GM23338 (cell line): ENCODE measurements around the gene ARHGEF37. TPM values are rescaled to one million over a fixed set of nuclear protein-coding genes. Genes with fewer than 3 reads are reported as not detected.

Experiments
- ATAC-seq: fragments of 200-7000 bp; cut with Tn5 transposase; 3 replicates; pipeline ENCODE4 v1.9.1; 2020
- DNase-seq: peaks from one replicate; pipeline ENCODE4 v3.0.0-alpha.2; 2015; ENCODE audit warnings: low spot score
- H2AFZ ChIP-seq: fragments of 200-600 bp; sonication (generic); 2 replicates; pipeline ENCODE4 v1.8.0; 2016; ENCODE audit warnings: antibody characterized with exemption, mild to moderate bottlenecking, moderate library complexity
- H3F3A ChIP-seq: fragments of 200-600 bp; sonication (generic); replicated peaks from 2 replicates; pipeline ENCODE4 v1.8.0; 2017; ENCODE audit warnings: antibody characterized with exemption, mixed run types, low read depth
- H3K27ac ChIP-seq: fragments of 200-600 bp; sonication (generic); 2 replicates; pipeline ENCODE4 v1.6.1; 2016; ENCODE audit warnings: low read depth
- H3K27me3 ChIP-seq: fragments of 200-600 bp; sonication (generic); 2 replicates; pipeline ENCODE4 v1.8.0; 2016; ENCODE audit warnings: mild to moderate bottlenecking, mixed run types, moderate library complexity; ENCODE audit not compliant: insufficient read depth
- H3K36me3 ChIP-seq: fragments of 200-600 bp; sonication (generic); 2 replicates; pipeline ENCODE4 v1.8.0; 2016; ENCODE audit warnings: mild to moderate bottlenecking; ENCODE audit not compliant: insufficient read depth
- H3K4me1 ChIP-seq: fragments of 200-600 bp; sonication (generic); 2 replicates; pipeline ENCODE4 v1.8.0; 2016; ENCODE audit warnings: mild to moderate bottlenecking, moderate library complexity; ENCODE audit not compliant: insufficient read depth
- H3K4me2 ChIP-seq: fragments of 200-600 bp; sonication (generic); 2 replicates; pipeline ENCODE4 v1.7.1; 2017; ENCODE audit warnings: mixed run types
- H3K4me3 ChIP-seq: fragments of 200-600 bp; sonication (generic); 2 replicates; pipeline ENCODE4 v1.6.1; 2016; ENCODE audit warnings: mixed run types
- H3K79me2 ChIP-seq: fragments of 200-600 bp; sonication (generic); replicated peaks from 2 replicates; pipeline ENCODE4 v1.8.0; 2017; ENCODE audit warnings: mild to moderate bottlenecking; ENCODE audit not compliant: insufficient read depth
- H3K9me2 ChIP-seq: fragments of 200-600 bp; sonication (generic); 2 replicates; pipeline ENCODE4 v1.8.0; 2017; ENCODE audit not compliant: insufficient read depth
- H4K20me1 ChIP-seq: fragments of 200-600 bp; sonication (generic); replicated peaks from 2 replicates; pipeline ENCODE4 v1.8.0; 2017; ENCODE audit warnings: mild to moderate bottlenecking; ENCODE audit not compliant: insufficient read depth
- H3K27ac Mint-ChIP-seq: 2 replicates; pipeline ENCODE4 v1.8.0; 2020; ENCODE audit warnings: inconsistent platforms, mild to moderate bottlenecking, moderate library complexity, mixed read lengths
- H3K27me3 Mint-ChIP-seq: 3 replicates; pipeline ENCODE4 v1.8.0; 2022; ENCODE audit warnings: low read depth, mild to moderate bottlenecking, moderate library complexity, mixed read lengths, inconsistent platforms; ENCODE audit not compliant: insufficient read depth, poor library complexity
- H3K36me3 Mint-ChIP-seq: 3 replicates; pipeline ENCODE4 v1.8.0; 2021; ENCODE audit warnings: low read depth, mild to moderate bottlenecking, inconsistent platforms, moderate library complexity, mixed read lengths
- H3K4me1 Mint-ChIP-seq: 3 replicates; pipeline ENCODE4 v1.8.0; 2020; ENCODE audit warnings: mild to moderate bottlenecking, inconsistent platforms, mixed read lengths
- H3K4me3 Mint-ChIP-seq: 3 replicates; pipeline ENCODE4 v1.8.0; 2021; ENCODE audit warnings: moderate library complexity, mild to moderate bottlenecking, inconsistent platforms, mixed read lengths
- H3K9me3 Mint-ChIP-seq: 3 replicates; pipeline ENCODE4 v1.8.0; 2020; ENCODE audit warnings: moderate library complexity, mild to moderate bottlenecking, inconsistent platforms, mixed read lengths
- CREB1 ChIP-seq: fragments of 250-450 bp; sonication (Bioruptor Pico); IDR thresholded peaks from 2 replicates; pipeline ENCODE4 v1.5.0; 2020; ENCODE audit warnings: low read depth, mild to moderate bottlenecking, moderate library complexity
- CTCF ChIP-seq, 2 experiments: fragments of 200-600 bp in 1 of 2; sonication (generic) in 1 of 2; conservative IDR thresholded peaks; 2 replicates each; pipeline versions ENCODE4 v1.5.1 to v1.6.1; 2016 to 2017; ENCODE audit warnings: antibody characterized with exemption in 2 of 2, low read depth in 2 of 2, mild to moderate bottlenecking in 2 of 2, moderate library complexity in 1 of 2
- ETS1 ChIP-seq: IDR thresholded peaks from 2 replicates; pipeline ENCODE4 v1.6.1; 2016; ENCODE audit warnings: antibody characterized with exemption
- EZH2 ChIP-seq: fragments of 200-600 bp; sonication (generic); IDR thresholded peaks from one replicate; pipeline ENCODE4 v1.8.0; 2017; ENCODE audit warnings: antibody characterized with exemption, mild to moderate bottlenecking, low read depth; ENCODE audit not compliant: unreplicated experiment
- EZH2phosphoT487 ChIP-seq: fragments of 200-600 bp; sonication (generic); IDR thresholded peaks from one replicate; pipeline ENCODE4 v1.8.1; 2018; ENCODE audit warnings: antibody characterized with exemption; ENCODE audit not compliant: unreplicated experiment
- JUNB ChIP-seq: IDR thresholded peaks from one replicate; pipeline ENCODE4 v1.6.1; 2016; ENCODE audit warnings: antibody characterized with exemption; ENCODE audit not compliant: unreplicated experiment
- NANOG ChIP-seq: IDR thresholded peaks from 2 replicates; pipeline ENCODE4 v1.6.1; 2016; ENCODE audit warnings: antibody characterized with exemption, borderline replicate concordance
- POLR2AphosphoS5 ChIP-seq: IDR thresholded peaks from 2 replicates; pipeline ENCODE4 v1.6.1; 2016; ENCODE audit warnings: antibody characterized with exemption, low read depth
- STAT1 ChIP-seq: IDR thresholded peaks from one replicate; pipeline ENCODE4 v1.6.1; 2016; ENCODE audit warnings: antibody characterized with exemption; ENCODE audit not compliant: unreplicated experiment
- ZNF114 ChIP-seq: fragments of 250-450 bp; sonication (Bioruptor Pico); IDR thresholded peaks from 2 replicates; pipeline ENCODE4 v1.5.0; 2020; ENCODE audit warnings: mild to moderate bottlenecking, moderate library complexity
- ZNF331 ChIP-seq: fragments of 250-450 bp; sonication (Bioruptor Pico); IDR thresholded peaks from 2 replicates; pipeline ENCODE4 v1.5.0; 2020; ENCODE audit warnings: low read depth, mild to moderate bottlenecking, moderate library complexity
- ZNF462 ChIP-seq: fragments of 250-450 bp; sonication (Bioruptor Pico); IDR thresholded peaks from 2 replicates; pipeline ENCODE4 v1.5.0; 2020; ENCODE audit warnings: mild to moderate bottlenecking, moderate library complexity
- polyA plus RNA-seq: library from polyadenylated mRNA; unstranded; fragments of >200 nt; fragmentation: Nextera tagmentation; extraction: Ambion mirVana; gene quantifications from 2 replicates; pipeline ENCODE4 v1.2.1, GENCODE V29; 2016
- total RNA-seq: library from RNA; depleted of rRNA; stranded (reverse); fragments of >200 nt; shearing (Covaris generic); gene quantifications from 2 replicates; pipeline ENCODE4 v1.2.3, GENCODE V29; 2014
- TF ChIP-seq, protein P1 (sequence below): IDR thresholded peaks from one replicate; pipeline ENCODE4 v1.6.1; 2018; ENCODE audit warnings: antibody characterized with exemption; ENCODE audit not compliant: unreplicated experiment

The ARHGEF37 gene
- total and polyA plus RNA-seq, 2 experiments from 2014 or later: 0.14 to 0.79 TPM

GRCh38 chr5:149681252-149681651 is 100.0 kb downstream of the ARHGEF37 start (continued):
- TF ChIP-seq, protein P1, sequence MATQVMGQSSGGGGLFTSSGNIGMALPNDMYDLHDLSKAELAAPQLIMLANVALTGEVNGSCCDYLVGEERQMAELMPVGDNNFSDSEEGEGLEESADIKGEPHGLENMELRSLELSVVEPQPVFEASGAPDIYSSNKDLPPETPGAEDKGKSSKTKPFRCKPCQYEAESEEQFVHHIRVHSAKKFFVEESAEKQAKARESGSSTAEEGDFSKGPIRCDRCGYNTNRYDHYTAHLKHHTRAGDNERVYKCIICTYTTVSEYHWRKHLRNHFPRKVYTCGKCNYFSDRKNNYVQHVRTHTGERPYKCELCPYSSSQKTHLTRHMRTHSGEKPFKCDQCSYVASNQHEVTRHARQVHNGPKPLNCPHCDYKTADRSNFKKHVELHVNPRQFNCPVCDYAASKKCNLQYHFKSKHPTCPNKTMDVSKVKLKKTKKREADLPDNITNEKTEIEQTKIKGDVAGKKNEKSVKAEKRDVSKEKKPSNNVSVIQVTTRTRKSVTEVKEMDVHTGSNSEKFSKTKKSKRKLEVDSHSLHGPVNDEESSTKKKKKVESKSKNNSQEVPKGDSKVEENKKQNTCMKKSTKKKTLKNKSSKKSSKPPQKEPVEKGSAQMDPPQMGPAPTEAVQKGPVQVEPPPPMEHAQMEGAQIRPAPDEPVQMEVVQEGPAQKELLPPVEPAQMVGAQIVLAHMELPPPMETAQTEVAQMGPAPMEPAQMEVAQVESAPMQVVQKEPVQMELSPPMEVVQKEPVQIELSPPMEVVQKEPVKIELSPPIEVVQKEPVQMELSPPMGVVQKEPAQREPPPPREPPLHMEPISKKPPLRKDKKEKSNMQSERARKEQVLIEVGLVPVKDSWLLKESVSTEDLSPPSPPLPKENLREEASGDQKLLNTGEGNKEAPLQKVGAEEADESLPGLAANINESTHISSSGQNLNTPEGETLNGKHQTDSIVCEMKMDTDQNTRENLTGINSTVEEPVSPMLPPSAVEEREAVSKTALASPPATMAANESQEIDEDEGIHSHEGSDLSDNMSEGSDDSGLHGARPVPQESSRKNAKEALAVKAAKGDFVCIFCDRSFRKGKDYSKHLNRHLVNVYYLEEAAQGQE: no peak

DNA sequence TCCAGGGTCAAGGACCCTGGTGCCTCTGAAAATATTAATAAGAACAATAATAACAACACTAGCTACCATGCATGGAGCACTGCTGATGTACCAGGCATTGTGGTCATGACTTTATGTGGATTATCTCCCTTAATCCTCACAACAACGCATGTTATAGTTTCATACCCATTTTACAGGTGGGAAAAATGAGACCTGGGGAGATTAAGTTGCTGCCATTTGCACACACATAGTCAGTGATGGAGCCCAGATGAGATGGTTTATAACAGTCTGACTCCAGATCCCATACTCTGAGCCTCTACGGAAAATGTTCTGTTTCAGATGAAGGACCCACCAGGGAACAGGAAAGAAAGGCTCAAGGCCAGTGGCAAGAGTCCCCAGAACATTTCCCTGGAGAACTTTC is 100.6 kb downstream of the ARHGEF37 start:
- H3K36me3 ChIP-seq: no peaks in the 10 kb centered on the region
- H4K20me1 ChIP-seq: no peaks in the 10 kb centered on the region
- no peaks in the 10 kb centered on the region for H3K36me3 Mint-ChIP-seq
- DNase-seq (no peak), ATAC-seq (no peak)
- H2AFZ ChIP-seq: no peak overlapping the region
- H3K4me3 Mint-ChIP-seq: no peak overlapping the region
- H3K4me2 ChIP-seq: no peak overlapping the region
- no peaks in the 10 kb centered on the region for H3K9me2 ChIP-seq
- H3F3A ChIP-seq: no peaks in the 10 kb centered on the region
- no peaks in the 10 kb centered on the region for H3K4me1 ChIP-seq
- no peaks in the 10 kb centered on the region for H3K79me2 ChIP-seq
- no peak overlapping the region for H3K27ac Mint-ChIP-seq
- H3K27me3 ChIP-seq: no peaks in the 10 kb centered on the region
- H3K27ac ChIP-seq: no peak overlapping the region
- no peaks in the 10 kb centered on the region; the same call in 2 of the 3 replicates for H3K9me3 Mint-ChIP-seq
- H3K4me1 Mint-ChIP-seq: no peaks in the 10 kb centered on the region; the same call in 2 of the 3 replicates
- H3K27me3 Mint-ChIP-seq: no peaks in the 10 kb centered on the region
- no peak overlapping the region for H3K4me3 ChIP-seq
- TF ChIP-seq STAT1: no peak
- TF ChIP-seq EZH2phosphoT487: no peak
- TF ChIP-seq JUNB: no peak
- TF ChIP-seq CREB1: no peak
- no peak for TF ChIP-seq ZNF331 (CRISPR knock-in tag)
- no peak for TF ChIP-seq POLR2AphosphoS5
- TF ChIP-seq ZNF462 (CRISPR knock-in tag): no peak
- no peak for TF ChIP-seq ETS1
- no peak for TF ChIP-seq EZH2
- TF ChIP-seq NANOG: no peak
- TF ChIP-seq ZNF114 (CRISPR knock-in tag): no peak
- no peak for TF ChIP-seq CTCF (conservative IDR thresholded peaks at IDR 0.05; ENCODE audit: low read depth in 2 of 2)
